ACC112 (cell line): ENCODE data around the gene NDNF.

Source experiments
- H2AFZ ChIP-seq: fragments of 200-600 bp; sonication (generic); one replicate; pipeline ENCODE4 v1.6.0; 2017; ENCODE audit warnings: antibody characterized with exemption, low read length; ENCODE audit not compliant: unreplicated experiment
- H3K27ac ChIP-seq: fragments of 200-600 bp; sonication (generic); 2 replicates; pipeline ENCODE4 v1.5.1; 2014; ENCODE audit warnings: low read depth, mild to moderate bottlenecking, antibody characterized with exemption, low read length, moderate library complexity
- H3K27me3 ChIP-seq: fragments of 200-600 bp; sonication (generic); 2 replicates; pipeline ENCODE4 v1.6.1; 2014; ENCODE audit warnings: mild to moderate bottlenecking, antibody characterized with exemption, low read length, moderate library complexity, mixed read lengths; ENCODE audit not compliant: insufficient read depth
- H3K36me3 ChIP-seq: fragments of 200-600 bp; sonication (generic); 2 replicates; pipeline ENCODE4 v1.6.1; 2016; ENCODE audit warnings: mild to moderate bottlenecking, antibody characterized with exemption, low read length, moderate library complexity, mixed read lengths; ENCODE audit not compliant: insufficient read depth
- H3K4me1 ChIP-seq: fragments of 200-600 bp; sonication (generic); one replicate; pipeline ENCODE4 v1.6.1; 2016; ENCODE audit warnings: low read length, mixed read lengths; ENCODE audit not compliant: insufficient read depth, unreplicated experiment, control insufficient read depth
- H3K4me3 ChIP-seq: fragments of 200-600 bp; sonication (generic); 2 replicates; pipeline ENCODE4 v1.5.1; 2014; ENCODE audit warnings: mild to moderate bottlenecking, low read depth, low read length
- H3K79me2 ChIP-seq: fragments of 200-600 bp; sonication (generic); one replicate; pipeline ENCODE4 v1.6.0; 2016; ENCODE audit warnings: low read length; ENCODE audit not compliant: control insufficient read depth, unreplicated experiment, insufficient read depth

NDNF gene

GRCh38 chr4:121053601-121054143 is 18.7 kb downstream of the NDNF start:
- H2AFZ ChIP-seq = no peak overlapping the region
- H3K27ac ChIP-seq = no peak overlapping the region
- H3K79me2 ChIP-seq = no peaks in the 10 kb centered on the region

GRCh38 chr4:121050300-121050699 is 22.0 kb downstream of the NDNF start:
- H3K4me3 ChIP-seq = no peak overlapping the region
- H2AFZ ChIP-seq = no peak overlapping the region
- H3K27ac ChIP-seq = no peak overlapping the region
- 0 out of 2 replicates have a peak, but pooled peaks cover 5% of the 10 kb centered on the region for H3K27me3 ChIP-seq
- H3K4me1 ChIP-seq = peaks cover 5% of the 10 kb centered on the region
- H3K79me2 ChIP-seq = no peaks in the 10 kb centered on the region
- H3K36me3 ChIP-seq = no peaks in the 10 kb centered on the region

More at GRCh38 chr4:121053601-121054143, 18.7 kb downstream of the NDNF start:
- Histone ChIP-seq H3K36me3 (no peaks in the 10 kb centered on the region), H3K27me3 (peaks cover 13% of the 10 kb centered on the region; the same call in 1 of the 2 replicates), H3K4me3 (no peak overlapping the region), H3K4me1 (peaks cover 5% of the 10 kb centered on the region)

GRCh38 chr4:121049072-121049599 is 23.2 kb downstream of the NDNF start:
- no peak overlapping the region for H3K27ac ChIP-seq
- no peaks in the 10 kb centered on the region for H3K79me2 ChIP-seq
- H3K4me3 ChIP-seq = no peak overlapping the region
- H3K27me3 ChIP-seq = 0 out of 2 replicates have a peak, but pooled peaks cover 5% of the 10 kb centered on the region
- H2AFZ ChIP-seq = no peak overlapping the region
- peaks cover 5% of the 10 kb centered on the region for H3K4me1 ChIP-seq
- no peaks in the 10 kb centered on the region for H3K36me3 ChIP-seq

- no peaks in the 10 kb centered on the region for H3K4me1 ChIP-seq
- H3K27ac ChIP-seq = no peak overlapping the region
- 0 out of 2 replicates have a peak, but pooled peaks cover 5% of the 10 kb centered on the region for H3K27me3 ChIP-seq
- H3K79me2 ChIP-seq = no peaks in the 10 kb centered on the region
- H2AFZ ChIP-seq = no peak overlapping the region
- H3K36me3 ChIP-seq = no peaks in the 10 kb centered on the region
- H3K4me3 ChIP-seq = no peak overlapping the region
Measured at GRCh38 chr4:121048165-121048564, 24.2 kb downstream of the NDNF start.

GRCh38 chr4:121041307-121042090 is 30.8 kb downstream of the NDNF start:
- Histone ChIP-seq H3K79me2 (no peaks in the 10 kb centered on the region), H3K4me3 (no peak overlapping the region), H3K27me3 (0 out of 2 replicates have a peak, but pooled peaks cover 5% of the 10 kb centered on the region), H3K4me1 (no peaks in the 10 kb centered on the region), H3K36me3 (no peaks in the 10 kb centered on the region), H3K27ac (no peak overlapping the region), H2AFZ (no peak overlapping the region)

GRCh38 chr4:121034017-121034416 is 38.3 kb downstream of the NDNF start:
- Histone ChIP-seq H2AFZ (no peak overlapping the region), H3K4me3 (no peak overlapping the region), H3K36me3 (no peaks in the 10 kb centered on the region), H3K27ac (no peak overlapping the region), H3K27me3 (no peaks in the 10 kb centered on the region), H3K4me1 (no peaks in the 10 kb centered on the region), H3K79me2 (no peaks in the 10 kb centered on the region)

GRCh38 chr4:121030711-121031110 is 41.6 kb downstream of the NDNF start:
- no peak overlapping the region for H3K4me3 ChIP-seq
- no peak overlapping the region for H2AFZ ChIP-seq
- H3K4me1 ChIP-seq = no peaks in the 10 kb centered on the region
- no peaks in the 10 kb centered on the region for H3K79me2 ChIP-seq
- H3K36me3 ChIP-seq = no peaks in the 10 kb centered on the region
- H3K27me3 ChIP-seq = no peaks in the 10 kb centered on the region
- no peak overlapping the region for H3K27ac ChIP-seq

GRCh38 chr4:121030131-121030530 is 42.2 kb downstream of the NDNF start:
- Histone ChIP-seq H3K36me3 (no peaks in the 10 kb centered on the region), H2AFZ (no peak overlapping the region), H3K4me3 (no peak overlapping the region), H3K79me2 (no peaks in the 10 kb centered on the region), H3K4me1 (no peaks in the 10 kb centered on the region), H3K27me3 (no peaks in the 10 kb centered on the region), H3K27ac (no peak overlapping the region)

GRCh38 chr4:121026034-121026433 is 46.3 kb downstream of the NDNF start:
- Histone ChIP-seq H3K79me2 (no peaks in the 10 kb centered on the region), H2AFZ (no peak overlapping the region), H3K36me3 (no peaks in the 10 kb centered on the region), H3K4me1 (no peaks in the 10 kb centered on the region), H3K27me3 (no peaks in the 10 kb centered on the region), H3K27ac (no peak overlapping the region), H3K4me3 (no peak overlapping the region)

- H3K27me3 ChIP-seq = no peaks in the 10 kb centered on the region
- H3K4me1 ChIP-seq = no peaks in the 10 kb centered on the region
- H3K36me3 ChIP-seq = no peaks in the 10 kb centered on the region
- H3K27ac ChIP-seq = no peak overlapping the region
- no peaks in the 10 kb centered on the region for H3K79me2 ChIP-seq
- H3K4me3 ChIP-seq = no peak overlapping the region
- no peak overlapping the region for H2AFZ ChIP-seq
Measured at GRCh38 chr4:121025540-121025939, 46.8 kb downstream of the NDNF start.

- H3K4me1 ChIP-seq = no peaks in the 10 kb centered on the region
- H3K79me2 ChIP-seq = no peaks in the 10 kb centered on the region
- no peak overlapping the region for H2AFZ ChIP-seq
- no peaks in the 10 kb centered on the region for H3K36me3 ChIP-seq
- H3K27ac ChIP-seq = no peak overlapping the region
- H3K27me3 ChIP-seq = no peaks in the 10 kb centered on the region
- H3K4me3 ChIP-seq = no peak overlapping the region
Measured at GRCh38 chr4:121018543-121018942, 53.8 kb downstream of the NDNF start.
